H9 (cell line): Measurements from ENCODE around the gene PHEX. TPM values are rescaled to one million over a fixed set of nuclear protein-coding genes. Genes with fewer than 3 reads are reported as not detected.

Source experiments
- DNase-seq: peaks from one replicate; pipeline ENCODE4 v3.0.0-alpha.2; 2017
- H2AFZ ChIP-seq: one replicate; pipeline ENCODE4 v1.6.1; 2013; ENCODE audit warnings: mild to moderate bottlenecking, low read length, control low read depth, moderate library complexity
- H2AK5ac ChIP-seq: 2 replicates; pipeline ENCODE4 v1.6.1; 2013; ENCODE audit warnings: low read length, control low read depth, mixed read lengths; ENCODE audit not compliant: insufficient read length
- H2BK120ac ChIP-seq: one replicate; pipeline ENCODE4 v1.6.1; 2013; ENCODE audit warnings: low read depth, mild to moderate bottlenecking, low read length, control low read depth, inconsistent platforms; ENCODE audit not compliant: poor library complexity, severe bottlenecking
- H2BK12ac ChIP-seq: 2 replicates; pipeline ENCODE4 v1.6.1; 2013; ENCODE audit warnings: low read length, control low read depth, mixed read lengths, low read depth; ENCODE audit not compliant: insufficient read length
- H2BK15ac ChIP-seq: 2 replicates; pipeline ENCODE4 v1.6.1; 2013; ENCODE audit warnings: low read depth, low read length, control low read depth
- H2BK20ac ChIP-seq: one replicate; pipeline ENCODE4 v1.6.1; 2013; ENCODE audit warnings: low read depth, mild to moderate bottlenecking, low read length, control low read depth, inconsistent platforms; ENCODE audit not compliant: poor library complexity, severe bottlenecking
- H2BK5ac ChIP-seq: 2 replicates; pipeline ENCODE4 v1.6.1; 2013; ENCODE audit warnings: low read length, control low read depth, mixed read lengths; ENCODE audit not compliant: insufficient read length
- H3K14ac ChIP-seq: 2 replicates; pipeline ENCODE4 v1.6.1; 2013; ENCODE audit warnings: low read length, control low read depth; ENCODE audit not compliant: insufficient read depth
- H3K18ac ChIP-seq: 2 replicates; pipeline ENCODE4 v1.6.1; 2013; ENCODE audit warnings: low read depth, mild to moderate bottlenecking, mixed read lengths, low read length, control low read depth; ENCODE audit not compliant: insufficient read length
- H3K23ac ChIP-seq: 2 replicates; pipeline ENCODE4 v1.6.1; 2013; ENCODE audit warnings: low read length, control low read depth, mixed read lengths, low read depth; ENCODE audit not compliant: insufficient read length
- H3K23me2 ChIP-seq: 2 replicates; pipeline ENCODE4 v1.6.1; 2013; ENCODE audit warnings: low read depth, mild to moderate bottlenecking, mixed read lengths, low read length, control low read depth; ENCODE audit not compliant: insufficient read length, poor library complexity, severe bottlenecking
- H3K27ac ChIP-seq: 2 replicates; pipeline ENCODE4 v1.5.1; 2013; ENCODE audit warnings: low read length, control low read depth, mixed read lengths, low read depth; ENCODE audit not compliant: insufficient read length
- H3K27me3 ChIP-seq: 2 replicates; pipeline ENCODE4 v1.6.1; 2013; ENCODE audit warnings: low read length, control low read depth, inconsistent platforms; ENCODE audit not compliant: insufficient read depth
- H3K4ac ChIP-seq: 2 replicates; pipeline ENCODE4 v1.6.1; 2013; ENCODE audit warnings: low read depth, mild to moderate bottlenecking, control low read depth, inconsistent platforms, low read length, moderate library complexity
- H3K4me1 ChIP-seq: 2 replicates; pipeline ENCODE4 v1.6.1; 2013; ENCODE audit warnings: low read length, control low read depth, inconsistent platforms; ENCODE audit not compliant: insufficient read depth
- H3K4me2 ChIP-seq: 2 replicates; pipeline ENCODE4 v1.6.1; 2013; ENCODE audit warnings: low read length, control low read depth, mixed read lengths; ENCODE audit not compliant: insufficient read length, insufficient read depth
- H3K56ac ChIP-seq: 2 replicates; pipeline ENCODE4 v1.6.1; 2013; ENCODE audit warnings: low read depth, mild to moderate bottlenecking, mixed read lengths, low read length, control low read depth; ENCODE audit not compliant: insufficient read length
- H3K79me1 ChIP-seq: 2 replicates; pipeline ENCODE4 v1.6.1; 2013; ENCODE audit warnings: low read depth, mild to moderate bottlenecking, moderate library complexity, low read length, control low read depth, inconsistent platforms; ENCODE audit not compliant: insufficient read depth, poor library complexity, severe bottlenecking
- H3K79me2 ChIP-seq: 2 replicates; pipeline ENCODE4 v1.6.1; 2013; ENCODE audit warnings: low read length, control low read depth, inconsistent platforms; ENCODE audit not compliant: insufficient read depth
- H3K9ac ChIP-seq: 2 replicates; pipeline ENCODE4 v1.6.1; 2013; ENCODE audit warnings: low read length, control low read depth, mixed read lengths; ENCODE audit not compliant: insufficient read length; ENCODE audit errors: extremely low read depth
- H3K9me3 ChIP-seq: one replicate; pipeline ENCODE4 v1.6.1; 2013; ENCODE audit warnings: low read depth, low read length, inconsistent platforms; ENCODE audit not compliant: control insufficient read depth
- H3T11ph ChIP-seq: one replicate; pipeline ENCODE4 v1.6.1; 2013; ENCODE audit warnings: mild to moderate bottlenecking, low read length, control low read depth, inconsistent platforms
- H4K20me1 ChIP-seq: one replicate; pipeline ENCODE4 v1.6.1; 2013; ENCODE audit not compliant: control insufficient read depth, insufficient read length, insufficient read depth
- H4K5ac ChIP-seq: 2 replicates; pipeline ENCODE4 v1.6.1; 2013; ENCODE audit warnings: low read depth, mild to moderate bottlenecking, mixed read lengths, low read length, control low read depth; ENCODE audit not compliant: insufficient read length
- H4K8ac ChIP-seq: replicated peaks from 2 replicates; pipeline ENCODE4 v1.6.1; 2013; ENCODE audit warnings: low read length, control low read depth, mixed read lengths, low read depth; ENCODE audit not compliant: insufficient read length
- H4K91ac ChIP-seq: 2 replicates; pipeline ENCODE4 v1.6.1; 2013; ENCODE audit warnings: low read depth, mild to moderate bottlenecking, moderate library complexity, mixed read lengths, low read length, control low read depth; ENCODE audit not compliant: insufficient read length
- H3K27ac Mint-ChIP-seq, 3 experiments: 2 replicates in 2 of 3; 3 replicates in 1 of 3; pipeline ENCODE4 v1.8.0; 2020 to 2021; ENCODE audit warnings: mixed read lengths in 3 of 3, mild to moderate bottlenecking in 1 of 3, moderate library complexity in 1 of 3
- H3K27me3 Mint-ChIP-seq: 2 replicates; pipeline ENCODE4 v1.8.0; 2021; ENCODE audit warnings: low read depth, mild to moderate bottlenecking, moderate library complexity, mixed read lengths
- H3K36me3 Mint-ChIP-seq, 3 experiments: 2 replicates in 2 of 3; 3 replicates in 1 of 3; pipeline ENCODE4 v1.8.0; 2020 to 2021; ENCODE audit warnings: low read depth in 3 of 3, mixed read lengths in 3 of 3; ENCODE audit not compliant: insufficient read depth in 1 of 3
- H3K4me1 Mint-ChIP-seq, 2 experiments: 2 replicates each; pipeline ENCODE4 v1.8.0; 2020; ENCODE audit warnings: mixed read lengths in 2 of 2
- H3K4me3 Mint-ChIP-seq, 2 experiments: 2 replicates in 1 of 2; 3 replicates in 1 of 2; pipeline ENCODE4 v1.8.0; 2020 to 2021; ENCODE audit warnings: mild to moderate bottlenecking in 2 of 2, mixed read lengths in 2 of 2, moderate library complexity in 1 of 2
- H3K9me3 Mint-ChIP-seq, 2 experiments: 2 replicates in 1 of 2; 3 replicates in 1 of 2; pipeline ENCODE4 v1.8.0; 2020; ENCODE audit warnings: mild to moderate bottlenecking in 2 of 2, mixed read lengths in 2 of 2, moderate library complexity in 1 of 2
- WGBS: extraction: QIAGEN DNeasy Blood & Tissue Kit; methylation state at CpG from one replicate; pipeline ENCODE4 v1.1.7; 2013; ENCODE audit warnings: missing lambda C conversion rate, low lambda C conversion rate, mixed read lengths; ENCODE audit not compliant: insufficient read length; ENCODE audit errors: extremely low coverage; 5-methylcytosine and 5-hydroxymethylcytosine counted together
- total RNA-seq: library from RNA; stranded (reverse); gene quantifications from 2 replicates; pipeline ENCODE4 v1.2.1, GENCODE V29; 2021
- TF ChIP-seq, protein P1 (sequence below): fragments of 200-600 bp; sonication (generic); conservative IDR thresholded peaks from 3 replicates; pipeline ENCODE4 v1.8.0; 2021; ENCODE audit warnings: antibody characterized with exemption, mild to moderate bottlenecking

Gene PHEX
- total RNA-seq, 1 experiment from 2014 or later = 0.11 TPM

DNA sequence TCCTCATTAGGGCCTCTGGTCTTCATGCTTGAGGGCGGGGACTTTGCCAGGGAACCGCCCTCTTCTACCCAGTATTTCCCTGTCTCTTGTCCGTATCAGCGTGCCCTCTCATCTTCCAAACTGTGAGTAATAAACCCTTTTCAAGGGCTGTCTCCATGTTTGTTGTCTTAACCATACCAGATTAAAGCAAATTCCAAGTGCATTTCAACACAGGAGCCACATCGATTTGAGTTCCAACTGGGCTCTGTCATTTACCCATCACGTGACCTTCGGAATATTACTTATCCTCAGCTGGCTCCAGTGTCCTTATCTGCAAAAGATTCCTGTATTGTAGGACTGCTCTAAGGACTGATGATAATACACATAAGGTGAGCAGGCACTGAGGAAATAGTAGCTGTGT is 6.4 kb upstream of the PHEX start:
- Histone ChIP-seq H3K79me2 (no peaks in the 10 kb centered on the region), H3K27ac (no peak overlapping the region), H4K91ac (no peak overlapping the region), H3K4me1 (peaks cover 3% of the 10 kb centered on the region; the same call in 1 of the 2 replicates), H3K4me2 (no peak overlapping the region), H2BK5ac (no peak overlapping the region), H3K14ac (no peak overlapping the region), H3K23ac (no peak overlapping the region), H3K9ac (no peak overlapping the region), H2BK12ac (no peak overlapping the region), H4K8ac (no peak overlapping the region), H2AFZ (no peak overlapping the region), H3K23me2 (no peaks in the 10 kb centered on the region), H3K18ac (no peak overlapping the region), H3K9me3 (no peaks in the 10 kb centered on the region), H4K20me1 (no peaks in the 10 kb centered on the region), H3K79me1 (no peaks in the 10 kb centered on the region), H2BK120ac (no peak overlapping the region), H2BK15ac (no peak overlapping the region), H3K27me3 (no peaks in the 10 kb centered on the region), H2AK5ac (no peak overlapping the region), H3K4ac (no peak overlapping the region), H4K5ac (no peak overlapping the region), H3K56ac (no peak overlapping the region), H2BK20ac (no peak overlapping the region), H3T11ph (no peak overlapping the region)
- no peak for DNase-seq
- peaks cover 12 to 53% of the 10 kb centered on the region in 2 experiments; a peak in 4 of 5 replicates for H3K9me3 Mint-ChIP-seq
- WGBS = no CpG with 5 or more reads among the region's 7 CpGs
- no peak overlapping the region for H3K27ac Mint-ChIP-seq
- peaks cover 0 to 6% (median 0%) of the 10 kb centered on the region in 3 experiments; a peak in 3 of 7 replicates for H3K36me3 Mint-ChIP-seq
- H3K27me3 Mint-ChIP-seq = peaks cover 4% of the 10 kb centered on the region
- peaks cover 20 to 23% of the 10 kb centered on the region in 2 experiments for H3K4me1 Mint-ChIP-seq
- TF ChIP-seq, protein P1, sequence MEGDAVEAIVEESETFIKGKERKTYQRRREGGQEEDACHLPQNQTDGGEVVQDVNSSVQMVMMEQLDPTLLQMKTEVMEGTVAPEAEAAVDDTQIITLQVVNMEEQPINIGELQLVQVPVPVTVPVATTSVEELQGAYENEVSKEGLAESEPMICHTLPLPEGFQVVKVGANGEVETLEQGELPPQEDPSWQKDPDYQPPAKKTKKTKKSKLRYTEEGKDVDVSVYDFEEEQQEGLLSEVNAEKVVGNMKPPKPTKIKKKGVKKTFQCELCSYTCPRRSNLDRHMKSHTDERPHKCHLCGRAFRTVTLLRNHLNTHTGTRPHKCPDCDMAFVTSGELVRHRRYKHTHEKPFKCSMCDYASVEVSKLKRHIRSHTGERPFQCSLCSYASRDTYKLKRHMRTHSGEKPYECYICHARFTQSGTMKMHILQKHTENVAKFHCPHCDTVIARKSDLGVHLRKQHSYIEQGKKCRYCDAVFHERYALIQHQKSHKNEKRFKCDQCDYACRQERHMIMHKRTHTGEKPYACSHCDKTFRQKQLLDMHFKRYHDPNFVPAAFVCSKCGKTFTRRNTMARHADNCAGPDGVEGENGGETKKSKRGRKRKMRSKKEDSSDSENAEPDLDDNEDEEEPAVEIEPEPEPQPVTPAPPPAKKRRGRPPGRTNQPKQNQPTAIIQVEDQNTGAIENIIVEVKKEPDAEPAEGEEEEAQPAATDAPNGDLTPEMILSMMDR = no peak
- H3K4me3 Mint-ChIP-seq = no peak overlapping the region
